ENCODE results near the gene VPS9D1.
A peak's percentile ranks its signal among the peaks of the same experiment; 100 is the strongest.
"Not testable (repeated sequence)": the region's sequence is repeated elsewhere in the genome, so short reads cannot be mapped to it uniquely, and the experiment has no call there.

Gene VPS9D1

DNA sequence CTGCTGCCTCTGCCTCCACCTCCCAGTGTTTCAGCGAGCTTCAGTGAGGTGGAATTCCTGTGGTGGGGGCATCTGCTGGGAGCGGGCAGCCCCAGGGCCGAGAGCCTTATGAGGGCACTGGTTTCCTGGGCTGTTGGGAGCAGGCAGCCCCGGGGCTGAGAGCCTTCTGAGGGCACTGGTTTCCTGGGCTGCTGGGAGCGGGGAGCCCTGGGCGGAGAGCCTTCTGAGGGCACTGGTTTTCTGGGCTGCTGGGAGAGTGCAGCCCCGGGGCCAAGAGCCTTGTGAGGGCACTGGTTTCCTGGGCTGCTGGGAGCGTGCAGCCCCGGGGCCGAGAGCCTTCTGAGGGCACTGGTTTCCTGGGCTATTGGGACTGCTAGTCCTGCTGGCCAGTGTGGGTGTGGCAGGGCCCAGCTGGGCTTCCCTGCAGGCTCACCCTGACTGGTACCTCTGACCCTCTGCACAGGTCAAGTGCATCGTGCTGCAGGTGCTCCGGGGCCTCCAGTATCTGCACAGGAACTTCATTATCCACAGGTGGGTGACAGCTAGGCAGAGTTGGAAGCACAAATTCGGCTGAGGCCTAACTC lies 28.6 kb downstream of the VPS9D1 start:
- DNase-seq, result no peak

DNA sequence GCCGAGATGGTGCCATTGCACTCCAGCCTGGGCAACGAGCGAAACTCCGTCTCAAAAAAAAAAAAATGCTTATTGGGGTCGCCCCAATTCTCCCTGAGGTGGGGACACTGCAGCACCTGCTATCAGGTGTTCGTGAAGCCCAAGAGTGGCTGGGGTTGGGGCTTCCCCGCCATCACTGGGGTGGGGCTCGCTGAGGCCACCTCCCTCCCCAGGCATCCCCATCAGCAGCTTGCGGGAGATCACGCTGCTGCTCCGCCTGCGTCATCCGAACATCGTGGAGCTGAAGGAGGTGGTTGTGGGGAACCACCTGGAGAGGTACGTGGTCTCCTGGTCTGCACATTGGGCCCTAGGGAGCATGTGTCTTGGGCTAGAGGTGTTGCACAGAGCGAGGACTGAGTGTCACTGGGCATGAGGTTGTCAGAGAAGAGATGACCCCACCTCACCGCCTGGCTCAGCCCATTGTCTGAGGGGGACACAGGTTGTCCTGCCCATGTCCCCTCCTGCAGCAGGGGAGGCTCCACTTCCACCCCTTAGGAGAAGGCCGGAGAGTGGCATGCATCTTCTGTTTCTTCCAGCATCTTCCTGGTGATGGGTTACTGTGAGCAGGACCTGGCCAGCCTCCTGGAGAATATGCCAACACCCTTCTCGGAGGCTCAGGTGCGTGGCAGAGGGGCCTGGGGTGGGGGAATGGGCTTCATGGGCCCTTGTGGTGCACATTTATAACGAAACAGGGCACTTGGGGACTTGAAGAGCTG lies 29.3 kb downstream of the VPS9D1 start:
- no peak for DNase-seq

DNA sequence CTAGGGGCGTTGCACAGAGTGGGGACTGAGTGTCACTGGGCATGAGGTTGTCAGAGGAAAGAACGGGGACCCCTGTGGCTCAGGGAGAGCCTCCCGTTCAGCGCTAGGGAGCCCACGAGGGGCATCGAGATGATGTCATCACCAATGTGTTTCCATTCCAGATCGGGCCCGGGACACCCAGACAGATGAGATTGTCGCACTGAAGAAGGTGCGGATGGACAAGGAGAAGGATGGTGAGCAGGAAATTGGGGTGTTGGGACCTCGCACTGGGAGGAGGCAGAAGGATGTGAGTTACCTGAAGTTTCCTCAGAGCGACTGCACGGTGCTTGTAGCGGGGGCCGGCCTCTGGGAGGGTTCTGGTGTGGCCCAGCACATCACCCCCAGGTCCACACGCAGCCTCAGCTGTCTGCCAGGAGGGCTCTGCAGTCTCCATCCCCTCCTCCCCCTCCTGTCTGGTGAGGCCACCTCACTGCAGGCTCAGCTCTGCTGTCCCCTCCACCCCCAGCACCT lies 30.3 kb downstream of the VPS9D1 start:
- DNase-seq, result no peak

DNA sequence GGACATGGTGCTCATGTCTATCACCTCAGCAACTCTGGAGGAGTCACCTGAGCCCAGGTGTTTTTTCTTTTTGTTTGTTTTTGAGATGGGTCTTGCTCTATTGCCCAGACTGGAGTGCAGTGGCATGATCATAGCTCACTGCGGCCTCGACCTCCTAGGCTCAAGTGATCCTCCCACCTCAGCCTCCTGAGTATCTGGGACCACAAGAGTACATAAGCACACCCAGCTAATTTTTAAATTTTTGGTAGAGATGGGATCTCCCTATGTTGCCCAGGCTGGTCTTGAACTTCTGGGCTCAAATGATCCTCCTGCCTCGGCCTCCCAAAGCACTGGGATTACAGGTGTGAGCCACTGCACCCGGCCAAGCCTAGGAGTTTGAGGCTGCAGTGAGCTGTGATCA lies 31.1 kb downstream of the VPS9D1 start:
- not testable (repeated sequence) for DNase-seq

DNA sequence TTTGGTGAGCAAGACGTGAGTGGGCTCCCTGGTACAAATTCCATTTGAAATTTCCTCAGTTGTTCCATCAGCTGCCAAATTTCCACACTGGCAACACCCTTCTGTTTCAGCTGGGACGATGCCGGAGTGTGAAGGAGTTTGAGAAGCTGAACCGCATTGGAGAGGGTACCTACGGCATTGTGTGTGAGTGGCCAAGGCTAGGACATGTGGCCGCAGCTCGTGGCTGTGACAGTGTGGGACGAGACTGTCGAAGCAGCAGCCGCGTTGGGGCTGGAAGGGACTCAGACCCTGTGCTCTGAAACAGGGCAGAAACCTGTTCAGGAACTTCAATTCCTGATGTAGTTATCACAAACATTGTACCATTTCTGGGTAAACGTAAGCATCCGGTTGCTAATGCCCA lies 31.6 kb downstream of the VPS9D1 start:
- DNase-seq, result no peak

DNA sequence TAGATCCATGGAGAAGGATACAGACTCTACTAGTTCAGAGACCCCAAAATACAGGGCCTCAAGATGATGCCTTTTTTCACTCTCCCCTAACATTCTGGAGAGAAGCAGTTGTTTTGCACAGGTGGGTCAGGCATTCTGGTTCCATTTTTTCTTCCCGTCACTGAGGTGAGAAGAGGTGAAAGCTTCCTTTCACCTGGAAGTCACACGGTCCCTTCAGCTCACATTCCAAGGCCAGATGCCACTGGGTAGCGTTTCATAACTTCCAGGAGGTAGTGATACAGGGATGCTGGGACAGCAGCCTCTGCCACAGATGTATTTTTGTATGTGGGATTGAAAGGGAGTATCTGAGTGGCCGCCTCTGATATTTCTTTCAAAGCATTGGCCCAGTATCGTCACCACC lies 32.3 kb downstream of the VPS9D1 start:
- DNase-seq, result no peak

DNA sequence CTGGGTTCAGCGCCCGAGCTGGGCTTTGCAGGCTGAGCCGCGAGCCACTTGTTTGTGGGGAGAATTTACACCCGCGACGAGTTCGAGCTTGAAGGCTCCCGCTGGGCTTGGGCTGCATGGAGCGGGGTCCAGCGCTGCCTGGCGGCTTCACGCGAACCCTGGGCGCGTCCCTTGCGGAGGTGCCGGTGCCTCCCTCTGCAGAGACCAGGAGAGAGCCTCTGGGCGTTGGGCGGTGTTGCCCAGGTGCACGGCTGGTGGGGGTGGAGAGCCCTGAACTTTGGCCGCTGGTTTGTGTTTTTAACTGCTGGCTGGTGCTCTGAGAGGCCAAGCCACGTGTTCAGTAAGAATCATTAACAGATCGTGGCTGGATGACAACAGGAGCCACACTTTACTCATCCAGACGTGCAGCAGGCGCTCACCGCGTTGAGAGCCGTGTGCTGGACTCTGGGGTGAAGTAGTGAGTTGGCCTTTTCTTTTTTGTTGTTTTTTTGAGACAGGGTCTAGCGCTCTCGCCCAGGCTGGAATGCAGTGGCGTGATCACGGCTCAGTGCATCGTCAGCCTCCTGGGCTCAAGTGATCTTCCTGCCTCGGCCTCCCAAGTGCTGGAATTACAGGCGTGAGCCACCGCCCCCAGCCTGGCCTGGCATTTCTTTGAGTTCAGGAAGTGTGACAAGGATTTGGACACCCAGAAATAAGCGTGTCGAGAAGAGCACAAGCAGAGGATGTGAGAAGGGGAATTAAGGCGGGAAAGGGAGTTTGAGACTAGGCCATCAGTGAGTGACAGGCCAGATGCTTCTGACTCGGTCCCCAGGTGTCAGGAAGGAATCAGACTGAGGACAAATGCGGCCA lies 33.4 kb downstream of the VPS9D1 start:
- peak; percentile 26 for DNase-seq

DNA sequence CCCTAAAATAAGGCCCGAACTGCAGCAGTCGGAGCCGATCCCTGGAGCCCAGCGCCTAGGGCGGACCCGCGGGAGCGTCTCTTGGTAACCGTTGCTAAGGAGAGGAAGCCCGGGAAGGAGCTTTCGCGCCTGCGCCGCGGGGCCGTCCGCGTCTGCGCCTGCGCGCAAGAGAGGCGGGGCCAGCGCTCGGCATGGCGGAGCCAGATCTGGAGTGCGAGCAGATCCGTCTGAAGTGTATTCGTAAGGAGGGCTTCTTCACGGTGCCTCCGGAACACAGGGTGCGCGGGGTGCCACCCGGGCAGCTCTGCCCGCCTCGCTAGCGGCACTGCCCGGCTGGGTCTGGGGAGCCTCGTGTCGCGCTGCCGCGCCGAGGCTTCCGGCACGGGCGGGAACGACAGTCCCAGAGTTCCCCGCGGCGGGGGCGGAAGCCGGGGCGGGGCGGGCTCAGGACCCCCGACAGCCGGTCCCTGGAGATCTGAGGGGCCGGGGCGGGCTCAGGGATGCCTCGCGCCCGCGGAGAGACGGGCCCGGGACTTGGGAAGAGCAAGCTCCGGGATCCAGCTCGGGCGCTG lies 34.1 kb downstream of the VPS9D1 start, which contains the start of gene CDK10:
Gene CDK10, plus strand, starts transcription at position 170 of the 572 bp plus-strand sequence. Its CDS starts 22 bp downstream, at position 192.
- peak; percentile 85 for DNase-seq

DNA sequence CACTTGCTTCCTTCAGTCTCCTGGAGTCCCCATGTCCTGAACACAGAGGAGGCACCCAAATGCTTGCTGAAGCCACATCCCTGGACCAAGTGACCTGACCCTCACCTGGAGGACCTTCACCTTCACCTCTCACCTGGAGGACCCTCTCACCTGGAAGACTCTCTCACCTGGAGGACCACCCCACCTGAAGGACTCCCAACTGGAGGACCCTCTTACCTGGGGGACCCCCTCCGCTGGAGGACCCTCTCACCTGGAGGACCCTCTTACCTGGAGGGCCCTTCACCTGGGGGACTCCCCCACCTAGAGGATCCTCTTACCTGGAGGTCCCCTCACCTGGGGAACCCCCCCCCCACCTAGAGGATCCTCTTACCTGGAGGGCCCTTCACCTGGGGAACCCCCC lies 34.8 kb downstream of the VPS9D1 start:
- DNase-seq, result no peak

DNA sequence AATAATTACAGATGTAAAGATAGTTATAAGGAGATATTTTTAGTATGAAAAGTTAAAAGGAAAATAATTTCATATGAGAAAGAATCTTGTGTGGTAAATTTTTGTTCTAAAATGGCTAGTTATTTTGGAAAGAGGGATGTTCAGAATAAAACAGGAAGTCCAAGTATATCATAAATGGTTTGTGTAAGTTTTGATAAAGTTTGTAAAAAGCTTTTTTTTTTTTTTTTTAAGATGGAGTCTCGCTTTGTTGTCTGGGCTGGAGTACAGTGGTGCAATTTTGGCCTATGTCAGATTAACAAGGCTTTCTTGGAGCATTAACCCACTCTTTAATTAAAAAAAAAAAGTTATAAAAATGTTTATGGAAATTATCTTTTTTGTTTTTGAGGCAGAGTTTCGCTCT lies 42.4 kb downstream of the VPS9D1 start:
- DNase-seq, result no peak

DNA sequence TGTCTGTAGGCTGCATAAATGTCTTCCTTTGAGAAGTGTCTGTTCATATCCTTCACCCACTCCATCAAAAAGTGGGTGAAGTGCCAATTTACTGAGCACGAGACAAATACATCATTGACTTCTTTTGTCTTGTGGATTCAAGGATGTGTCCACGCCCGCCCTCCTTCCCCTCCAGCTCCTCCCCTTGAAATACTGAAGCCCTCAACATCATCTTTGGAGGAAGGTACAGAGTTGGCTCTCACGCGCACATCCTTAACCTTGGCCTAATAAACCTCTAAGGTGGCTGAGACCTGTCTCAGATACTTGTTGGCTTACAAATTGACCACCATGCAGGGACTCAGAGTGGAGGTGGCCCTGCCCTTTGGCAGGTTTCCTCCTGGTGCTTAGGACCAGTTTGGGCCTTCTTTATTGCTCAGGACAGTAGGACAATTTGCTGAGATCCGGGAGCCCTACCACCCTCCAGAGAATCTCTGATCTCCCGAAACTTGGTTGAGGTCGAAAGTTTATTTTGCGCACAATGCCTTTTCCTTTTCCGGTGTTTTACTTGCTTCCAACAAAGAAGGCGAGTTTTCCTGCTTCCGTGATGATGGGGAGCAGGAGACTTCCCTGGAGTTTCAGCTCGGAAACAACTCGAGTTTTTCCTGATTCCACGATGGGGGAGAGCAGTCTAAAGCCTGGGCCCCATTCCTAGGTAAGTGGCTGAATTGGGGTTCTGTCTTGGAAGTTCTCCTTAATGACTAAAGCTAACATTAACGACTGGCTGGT lies 48.3 kb downstream of the VPS9D1 start:
- DNase-seq, result no peak

DNA sequence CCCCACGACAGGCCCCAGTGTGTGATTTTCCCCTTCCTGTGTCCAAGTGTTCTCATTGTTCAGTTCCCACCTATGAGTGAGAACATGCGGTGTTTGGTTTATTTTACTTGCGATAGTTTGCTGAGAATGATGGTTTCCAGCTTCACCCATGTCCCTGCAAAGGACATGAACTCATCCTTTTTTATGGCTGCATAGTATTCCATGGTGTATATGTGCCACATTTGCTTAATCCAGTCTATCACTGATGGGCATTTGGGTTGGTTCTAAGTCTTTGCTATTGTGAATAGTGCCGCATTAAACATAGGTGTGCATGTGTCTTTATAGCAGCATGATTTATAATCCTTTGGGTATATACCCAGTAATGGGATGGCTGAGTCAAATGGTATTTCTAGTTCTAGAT lies 49.1 kb downstream of the VPS9D1 start:
- DNase-seq, result not testable (repeated sequence)

DNA sequence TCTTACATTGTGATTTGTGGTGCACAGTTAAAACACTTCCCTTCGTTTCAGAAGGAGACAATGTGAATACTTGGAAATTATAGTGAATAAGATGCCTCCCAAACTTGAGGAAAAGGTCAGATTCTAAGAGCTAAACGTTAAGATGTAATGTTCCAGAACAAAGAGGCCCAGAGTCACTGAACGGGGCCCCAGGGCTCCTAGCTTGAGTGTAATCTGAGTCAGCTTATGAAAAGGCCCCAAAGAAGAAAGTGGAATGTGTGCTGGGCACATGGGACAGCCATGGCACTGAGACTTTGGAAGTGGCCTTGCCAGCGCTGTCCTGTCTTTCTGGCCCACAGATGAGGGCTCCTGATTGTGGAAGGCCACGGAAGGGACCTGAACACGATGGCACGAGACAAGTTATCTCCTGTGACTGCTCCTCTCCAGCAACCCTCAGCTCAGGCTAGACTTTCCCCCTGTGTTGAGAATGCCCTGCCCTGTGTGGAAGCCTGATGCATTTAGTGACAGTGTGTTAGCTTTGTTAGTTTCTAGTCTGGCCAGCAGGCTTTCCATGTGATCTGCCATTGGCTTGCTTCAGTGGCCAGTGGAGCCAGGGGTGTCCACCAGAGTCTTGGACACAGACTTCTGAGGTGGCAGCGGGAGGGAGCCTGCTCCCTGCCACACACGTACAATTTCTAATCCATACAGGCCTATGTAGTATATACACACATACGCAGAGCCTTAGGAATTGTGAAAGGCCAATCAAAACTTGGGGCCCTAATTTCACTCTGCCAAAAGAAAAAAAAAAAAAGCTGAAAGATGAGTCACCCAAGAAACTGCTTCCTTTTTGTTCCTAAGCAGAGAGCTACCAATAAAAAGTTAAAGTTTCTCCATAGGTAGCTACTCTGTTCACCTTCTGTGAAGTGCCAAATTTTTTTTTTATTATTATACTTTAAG lies 49.9 kb downstream of the VPS9D1 start:
- peak; percentile 24 for DNase-seq

DNA sequence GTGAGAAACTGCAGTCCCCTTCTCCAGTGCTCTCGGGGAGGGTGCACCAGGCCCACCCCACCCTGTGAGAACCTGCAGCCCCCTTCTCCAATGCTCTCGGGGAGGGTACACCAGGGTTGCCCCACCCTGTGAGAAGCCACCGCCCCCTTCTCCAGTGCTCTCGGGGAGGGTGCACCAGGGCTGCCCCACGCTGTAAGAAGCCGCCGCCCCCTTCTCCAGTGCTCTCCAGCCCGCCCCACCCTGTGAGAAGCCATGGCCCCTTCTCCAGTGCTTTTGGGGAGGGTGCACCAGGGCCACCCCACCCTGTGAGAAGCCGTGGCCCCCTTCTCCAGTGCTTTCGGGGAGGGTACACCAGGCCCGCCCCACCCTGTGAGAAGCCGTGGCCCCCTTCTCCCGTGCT lies 50.9 kb downstream of the VPS9D1 start:
- no peak for DNase-seq

DNA sequence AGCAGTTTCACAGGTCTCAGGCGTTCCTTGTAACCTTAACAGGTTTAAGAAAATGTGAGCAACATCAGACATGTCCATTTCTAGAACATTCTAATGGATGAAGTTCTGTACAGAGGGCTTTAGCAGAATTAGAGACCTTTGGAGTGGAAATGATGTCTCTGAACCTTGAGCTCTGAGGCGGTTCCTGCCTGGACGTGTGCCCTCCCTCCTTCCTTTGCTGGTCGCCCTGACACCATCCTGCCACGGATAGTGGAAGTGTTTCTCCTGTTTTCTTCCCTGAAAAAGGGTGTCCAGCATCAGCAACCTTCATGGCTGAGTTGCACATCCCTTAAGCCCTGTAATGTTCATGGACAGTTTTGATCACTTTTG lies 51.9 kb downstream of the VPS9D1 start:
- DNase-seq, result no peak

DNA sequence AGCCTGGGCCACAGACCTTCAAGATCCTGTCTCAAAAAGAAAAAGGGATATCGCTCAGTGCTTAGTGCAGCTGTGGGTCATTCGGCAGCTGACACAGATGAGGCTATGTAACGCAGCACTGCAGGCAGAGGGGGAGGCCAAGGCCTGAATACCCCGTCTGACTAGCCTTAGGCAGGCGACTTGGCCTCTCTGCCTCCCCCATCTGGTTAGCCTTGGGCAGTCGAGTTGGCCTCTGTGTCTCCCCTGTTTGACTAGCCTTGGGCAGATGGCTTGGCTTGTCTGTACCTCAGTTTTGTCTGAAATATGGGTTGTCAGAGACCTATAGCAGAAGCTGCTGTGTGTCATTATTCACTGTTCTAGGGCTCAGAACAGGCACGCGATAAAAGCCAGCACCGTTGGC lies 53.1 kb downstream of the VPS9D1 start:
- no peak for DNase-seq

DNA sequence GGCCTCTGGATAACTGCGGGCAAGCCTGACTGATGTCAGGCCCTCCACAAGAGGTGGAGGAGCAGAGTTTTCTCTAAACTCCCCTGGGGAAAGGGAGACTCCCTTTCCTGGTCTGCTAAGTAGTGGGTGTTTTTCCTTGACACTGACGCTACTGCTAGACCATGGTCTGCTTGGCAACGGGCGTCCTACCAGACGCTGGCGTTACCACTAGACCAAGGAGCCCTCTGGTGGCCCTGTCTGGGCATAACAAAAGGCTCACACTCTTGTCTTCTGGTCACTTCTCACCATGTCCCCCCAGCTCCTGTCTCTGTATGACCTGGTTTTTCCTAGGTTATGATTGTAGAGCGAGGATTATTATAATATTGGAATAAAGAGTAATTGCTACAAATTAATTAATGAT lies 53.7 kb downstream of the VPS9D1 start:
- peak; percentile 19 for DNase-seq

DNA sequence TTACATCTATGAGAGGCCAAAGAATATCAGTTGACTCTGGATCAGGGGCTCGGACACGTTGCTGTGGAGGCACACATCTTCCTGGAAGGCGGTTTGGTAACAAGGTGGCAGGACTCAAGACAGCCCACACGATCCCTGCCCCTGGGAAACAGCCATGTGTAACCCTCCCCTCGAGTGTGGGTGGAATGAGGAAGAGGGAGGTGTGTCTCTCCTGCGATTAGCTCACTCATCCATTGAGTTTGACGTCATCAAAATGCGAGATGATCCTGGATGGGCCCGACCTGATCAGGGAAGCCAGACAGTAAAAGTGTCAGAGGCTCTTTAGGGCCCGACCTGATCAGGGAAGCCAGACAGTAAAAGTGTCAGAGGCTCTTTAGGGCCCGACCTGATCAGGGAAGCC lies 56.5 kb downstream of the VPS9D1 start:
- not testable (repeated sequence) for DNase-seq

DNA sequence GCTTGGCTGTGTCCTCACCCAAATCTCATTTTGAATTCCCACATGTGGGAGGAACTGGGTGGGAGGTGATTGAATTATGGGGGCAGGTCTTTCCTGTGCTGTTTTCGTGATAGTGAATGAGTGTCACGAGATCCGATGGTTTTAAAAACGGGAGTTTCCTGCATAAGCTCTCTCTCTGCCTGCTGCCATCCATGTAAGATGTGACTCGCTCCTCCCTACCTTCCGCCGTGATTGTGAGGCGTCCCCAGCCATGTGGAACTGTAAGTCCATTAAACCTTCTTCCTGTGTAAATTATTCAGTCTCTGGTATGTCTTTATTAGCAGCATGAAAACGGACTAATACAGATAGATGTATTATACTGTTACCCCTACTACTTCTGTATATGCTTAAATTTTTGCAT lies 59.5 kb downstream of the VPS9D1 start:
- DNase-seq, result no peak

DNA sequence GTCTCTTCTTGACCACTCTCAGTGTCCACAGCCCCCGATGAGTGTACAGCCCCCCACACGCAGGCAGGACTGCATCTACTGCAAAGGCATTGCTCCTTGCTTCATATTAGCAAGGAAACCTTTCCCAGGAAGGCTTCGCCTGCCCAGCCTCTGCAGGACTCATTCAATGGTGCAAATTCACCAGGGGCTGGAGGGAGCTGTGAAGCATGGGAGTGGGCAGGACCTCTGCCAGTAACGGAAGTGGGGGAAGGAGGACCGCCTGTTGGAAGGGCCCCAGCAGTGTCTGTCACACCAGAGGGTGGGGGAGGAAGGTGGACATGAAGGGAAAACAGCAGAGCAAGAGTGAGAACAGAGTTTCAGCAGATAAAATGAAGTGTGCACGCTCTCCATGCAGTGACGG lies 60.6 kb downstream of the VPS9D1 start:
- no peak for DNase-seq

DNA sequence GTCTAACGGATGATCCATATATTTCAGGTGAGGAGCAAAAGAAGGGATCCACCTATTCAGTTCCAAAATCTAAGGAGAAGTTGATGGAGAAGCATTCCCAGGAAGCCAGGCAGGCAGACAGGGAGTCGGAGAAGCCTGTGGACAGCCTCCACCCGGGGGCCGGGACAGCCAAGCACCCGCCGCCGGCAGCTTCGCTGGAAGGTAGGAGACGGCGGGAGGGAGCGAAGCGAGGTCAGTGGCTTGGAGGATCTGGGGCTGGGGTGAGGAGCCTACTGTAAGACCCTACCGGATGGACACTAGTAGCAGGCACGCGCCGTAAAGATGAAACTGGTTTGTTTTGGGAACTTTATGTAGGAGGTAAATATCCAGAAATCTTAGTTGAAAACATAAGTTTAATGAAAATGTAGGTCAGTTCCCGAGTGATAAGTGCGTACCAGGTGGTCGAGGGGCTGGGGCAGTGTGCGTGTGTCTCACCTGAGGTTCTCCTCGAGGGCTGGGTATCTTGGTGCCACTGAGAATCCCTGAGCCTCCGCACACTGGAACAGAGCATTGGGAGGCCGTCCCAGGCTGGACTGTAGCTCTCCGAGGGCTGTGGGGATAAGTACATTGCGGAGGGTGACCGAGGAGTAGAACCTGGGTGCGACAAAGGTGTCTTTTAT lies 62.3 kb downstream of the VPS9D1 start:
- no peak for DNase-seq
